Inferior parietal cortex (tissue), 1 donor: ENCODE measurements around the gene YPEL2.
"Not testable (repeated sequence)": the region's sequence is repeated elsewhere in the genome, so short reads cannot be mapped to it uniquely, and the experiment has no call there.

ENCODE experiments used
- DNase-seq: peaks from one replicate; pipeline ENCODE4 v3.0.0-alpha.2; 2016; ENCODE audit errors: extremely low spot score

Gene YPEL2

DNA sequence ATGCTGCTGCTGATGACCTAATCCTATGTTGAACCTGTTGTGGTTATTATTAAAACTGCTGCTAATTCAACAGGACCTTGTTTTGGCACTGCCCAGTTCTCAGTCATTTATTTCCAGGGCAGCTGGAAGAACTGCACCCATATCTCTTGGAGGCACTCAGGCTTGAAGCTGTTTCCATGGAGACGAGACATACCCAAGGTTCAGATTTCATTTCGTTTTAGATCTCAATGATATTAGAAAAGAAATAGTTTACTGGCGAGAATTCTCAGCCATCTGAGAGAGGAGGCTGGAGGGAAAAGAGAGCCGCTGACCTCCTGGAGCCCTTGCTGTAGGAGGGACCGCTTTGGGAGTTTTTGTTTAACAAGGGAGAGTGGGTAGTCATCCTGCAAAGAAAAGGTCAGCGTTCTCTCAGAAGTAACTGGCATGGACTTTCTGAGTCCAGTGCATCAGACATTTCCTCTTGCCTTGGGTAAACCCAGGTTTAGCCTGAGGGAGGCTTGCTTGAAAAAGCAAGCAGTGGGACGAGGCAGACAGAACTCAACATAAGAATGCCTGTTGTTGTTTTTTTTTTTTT lies 75.4 kb downstream of the YPEL2 start:
- DNase-seq, result no peak

DNA sequence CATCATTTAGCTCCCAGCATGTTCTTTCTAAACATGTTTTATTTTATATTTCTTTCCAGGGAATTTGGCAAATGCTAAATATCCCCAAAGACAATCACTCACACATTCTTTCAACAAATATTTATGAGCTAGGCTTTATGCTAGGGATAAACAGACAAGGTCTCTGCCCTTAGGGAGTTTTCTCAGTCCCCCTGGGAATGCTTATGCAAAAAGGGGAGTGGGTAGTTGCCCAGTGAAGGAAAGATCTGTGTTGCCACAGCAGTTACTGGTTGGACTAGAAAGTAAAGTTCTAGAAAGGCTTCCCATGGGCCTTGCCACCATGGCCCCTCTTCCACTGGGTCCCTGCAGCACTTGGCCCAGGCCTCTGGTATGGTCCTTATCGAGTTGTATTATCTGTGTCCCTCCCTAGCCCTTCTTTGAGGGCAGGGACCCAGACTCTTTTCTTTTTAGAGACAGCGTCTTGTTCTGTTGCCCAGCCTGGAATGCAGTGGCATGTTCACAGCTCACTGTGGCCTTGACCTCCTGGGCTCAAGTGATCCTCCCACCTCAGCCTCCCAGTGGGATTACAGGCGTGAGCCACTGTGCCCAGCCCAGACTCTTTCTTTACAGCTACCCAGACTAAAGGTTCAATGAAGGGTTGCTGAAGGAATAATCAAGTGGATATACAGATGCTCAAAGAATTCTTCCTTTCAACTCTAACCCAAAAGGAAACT lies 78.0 kb downstream of the YPEL2 start:
- DNase-seq, result no peak

DNA sequence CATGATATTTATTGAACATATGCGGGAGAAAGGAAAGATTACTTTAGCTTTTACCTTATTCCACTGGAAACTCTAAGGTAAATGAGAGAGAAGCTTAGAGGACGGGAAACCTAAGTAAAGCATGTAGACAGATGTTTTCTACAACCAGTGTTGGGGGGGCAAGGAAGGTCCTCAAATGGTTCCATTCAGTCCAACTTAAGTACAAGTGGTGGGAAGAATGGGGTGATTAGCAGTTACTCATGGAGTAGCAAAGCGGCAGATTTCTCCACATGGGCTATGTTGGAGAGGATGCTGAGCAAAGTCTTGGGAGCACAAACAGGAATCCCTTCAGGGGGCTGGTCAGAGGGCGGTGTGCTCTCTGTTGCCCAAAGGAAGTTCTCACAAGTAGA lies 78.6 kb downstream of the YPEL2 start:
- DNase-seq, result no peak

DNA sequence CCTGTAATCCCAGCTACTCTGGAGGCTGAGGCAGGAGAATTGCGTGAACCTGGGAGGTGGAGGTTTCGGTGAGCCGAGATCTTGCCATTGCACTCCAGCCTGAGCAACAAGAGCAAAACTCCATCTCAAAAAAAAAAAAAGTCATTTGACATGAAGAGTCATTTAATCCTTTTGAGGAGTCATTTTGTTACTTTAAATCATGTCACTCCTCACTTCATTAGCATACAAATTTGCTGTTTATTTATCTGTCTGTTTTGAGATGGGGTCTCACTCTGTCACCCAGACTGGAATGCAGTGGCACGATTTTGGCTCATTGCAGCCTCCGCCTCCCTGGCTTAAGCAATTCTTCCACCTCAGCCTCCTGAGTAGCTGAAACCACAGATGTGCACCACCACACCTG lies 81.0 kb downstream of the YPEL2 start:
- not testable (repeated sequence) for DNase-seq

DNA sequence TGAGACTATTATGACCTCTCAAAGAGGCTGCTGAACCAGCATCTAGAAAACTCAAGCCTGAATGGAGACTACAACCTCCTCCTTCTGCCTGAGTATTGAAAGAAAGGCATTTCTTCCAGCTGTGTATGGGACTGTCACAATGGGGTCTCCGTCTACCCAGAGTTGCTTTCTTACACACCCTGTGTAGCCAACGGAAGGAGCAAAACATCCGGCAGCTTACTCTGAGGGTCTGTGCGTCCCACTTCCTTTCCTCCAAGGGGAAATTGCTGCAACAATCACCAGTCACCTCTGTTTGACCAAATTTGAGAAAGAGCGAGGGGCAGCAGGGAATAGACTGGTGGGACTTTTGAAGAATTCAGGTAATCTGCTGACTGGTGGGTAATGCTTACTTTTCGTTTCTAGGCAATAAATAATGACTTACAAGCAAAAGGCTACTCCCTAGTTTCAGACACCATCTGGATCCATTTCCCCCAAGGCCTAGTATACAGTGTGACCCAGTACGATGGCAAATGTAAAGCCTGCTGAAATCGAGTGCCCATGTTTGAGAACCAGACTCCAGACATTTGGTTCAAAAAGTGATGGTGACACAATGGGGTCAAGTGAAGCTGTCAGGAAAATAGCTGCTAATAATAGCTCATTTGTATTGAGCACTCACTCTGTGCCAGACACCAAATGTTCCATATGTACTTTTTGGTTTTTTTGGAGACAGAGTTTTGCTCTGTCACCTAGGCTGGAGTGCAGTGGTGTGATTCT lies 81.7 kb downstream of the YPEL2 start:
- no peak for DNase-seq

DNA sequence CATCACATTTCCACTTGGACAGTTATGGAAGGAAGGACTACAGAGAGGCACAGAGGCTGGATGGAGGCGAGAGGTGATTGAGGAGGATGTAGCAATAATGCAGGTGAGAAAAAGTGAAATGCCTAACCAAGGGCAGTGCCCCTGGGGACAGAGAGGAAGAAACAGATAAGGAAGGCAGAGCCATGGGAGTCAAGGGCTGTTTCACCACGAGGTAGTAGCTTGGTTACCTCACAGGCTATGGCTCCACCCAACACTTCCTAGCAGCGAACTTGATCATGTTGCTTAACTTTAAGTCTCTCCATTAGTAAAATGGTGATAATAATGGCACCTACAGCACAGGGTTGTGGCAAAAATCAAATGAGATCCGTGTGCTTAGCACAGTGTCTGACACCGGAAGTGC lies 83.9 kb downstream of the YPEL2 start:
- DNase-seq, result no peak

DNA sequence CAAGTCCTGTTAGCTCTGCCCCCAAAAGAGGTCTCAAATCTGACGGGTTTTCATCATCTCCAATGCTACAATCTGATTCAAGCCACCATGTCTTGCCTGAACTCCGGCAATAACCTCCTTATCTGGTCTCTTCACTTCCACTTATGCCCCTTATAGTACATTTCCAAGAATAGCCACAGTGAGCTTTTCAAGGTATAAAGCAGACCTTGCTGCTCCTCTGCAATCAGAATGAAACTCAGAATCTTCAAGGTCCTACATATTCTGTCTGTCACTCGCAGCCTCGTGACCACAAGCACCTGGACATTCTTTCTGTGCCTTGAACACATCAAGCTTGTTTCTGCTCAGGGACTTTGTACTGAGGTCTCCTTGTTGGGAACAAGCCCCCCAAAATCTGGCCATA lies 84.7 kb downstream of the YPEL2 start:
- no peak for DNase-seq

DNA sequence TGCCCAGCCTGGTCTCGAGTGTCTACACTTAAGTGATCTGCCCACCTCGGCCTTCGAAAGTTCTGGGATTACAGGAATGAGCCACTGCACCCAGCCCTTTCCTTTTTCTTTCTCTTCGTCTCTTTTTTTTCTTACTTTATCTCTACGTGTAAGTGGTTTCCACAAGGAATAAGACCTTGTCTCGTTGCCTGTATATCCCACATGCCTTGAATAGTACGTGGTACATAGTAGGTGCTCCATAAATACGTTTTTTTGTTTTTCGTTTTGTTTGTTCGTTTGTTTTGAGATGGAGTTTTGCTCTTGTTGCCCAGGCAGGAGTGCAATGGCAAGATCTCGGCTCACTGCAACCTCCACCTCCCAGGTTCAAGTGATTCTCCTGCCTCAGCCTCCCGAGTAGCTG lies 86.0 kb downstream of the YPEL2 start:
- DNase-seq, result no peak

DNA sequence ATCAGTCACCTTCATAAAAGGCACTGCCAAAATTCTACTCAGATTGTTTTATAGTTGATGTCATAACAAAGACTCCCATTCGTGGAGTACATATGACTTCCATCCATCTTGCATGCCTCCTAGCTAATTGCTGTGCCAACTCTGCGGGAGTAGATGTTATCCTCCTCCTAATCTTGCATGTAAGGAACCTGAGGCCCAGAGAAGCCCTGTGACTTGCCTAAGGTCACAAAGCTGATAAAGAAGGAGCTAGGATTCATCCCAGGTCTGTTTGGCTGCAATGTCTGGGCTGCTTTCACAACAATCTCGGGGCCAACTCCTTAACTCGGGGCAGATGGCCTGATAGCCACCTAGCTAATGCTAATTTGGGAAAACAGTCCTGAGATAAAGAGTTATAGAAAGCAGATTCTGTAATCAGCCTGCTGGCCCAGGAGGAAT lies 87.3 kb downstream of the YPEL2 start:
- DNase-seq, result no peak

DNA sequence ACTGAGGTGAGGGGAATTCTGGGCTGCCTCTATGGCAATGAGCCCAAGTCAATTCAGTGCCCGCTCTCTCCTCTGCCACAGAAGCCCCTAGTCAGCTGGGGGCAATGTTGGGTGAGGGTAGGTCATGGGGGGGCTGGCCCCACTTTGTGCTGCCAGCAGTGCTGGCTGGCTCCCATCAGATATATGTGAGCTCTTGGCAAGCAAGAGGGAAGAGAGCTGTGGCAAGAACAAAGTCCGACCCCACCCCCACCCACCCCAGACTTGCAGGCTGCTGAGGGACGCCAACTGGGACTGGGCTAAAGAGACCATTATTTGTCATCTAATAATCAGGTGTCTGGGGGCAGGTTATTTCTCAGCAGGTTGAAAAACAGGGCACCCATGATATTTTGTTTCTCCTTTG lies 89.4 kb downstream of the YPEL2 start:
- DNase-seq, result no peak

DNA sequence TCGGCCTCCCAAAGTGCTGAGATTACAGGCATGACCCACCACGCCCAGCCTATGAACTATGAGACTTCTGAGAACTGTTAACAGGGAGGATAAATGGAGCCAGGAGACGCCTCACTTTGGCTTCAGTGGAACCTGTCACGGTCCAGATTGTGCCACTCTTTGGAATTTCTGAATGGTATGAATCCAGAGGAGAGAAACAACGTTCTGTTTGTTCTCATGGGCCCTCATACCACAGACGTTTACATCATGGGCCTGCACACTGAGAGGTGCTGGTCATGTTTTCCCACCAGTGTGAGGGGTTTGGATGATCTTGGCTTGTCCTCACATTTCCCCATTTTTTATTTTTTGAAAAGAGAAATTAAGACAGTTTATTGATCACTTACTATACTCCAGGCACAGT lies 90.3 kb downstream of the YPEL2 start:
- DNase-seq, result no peak

DNA sequence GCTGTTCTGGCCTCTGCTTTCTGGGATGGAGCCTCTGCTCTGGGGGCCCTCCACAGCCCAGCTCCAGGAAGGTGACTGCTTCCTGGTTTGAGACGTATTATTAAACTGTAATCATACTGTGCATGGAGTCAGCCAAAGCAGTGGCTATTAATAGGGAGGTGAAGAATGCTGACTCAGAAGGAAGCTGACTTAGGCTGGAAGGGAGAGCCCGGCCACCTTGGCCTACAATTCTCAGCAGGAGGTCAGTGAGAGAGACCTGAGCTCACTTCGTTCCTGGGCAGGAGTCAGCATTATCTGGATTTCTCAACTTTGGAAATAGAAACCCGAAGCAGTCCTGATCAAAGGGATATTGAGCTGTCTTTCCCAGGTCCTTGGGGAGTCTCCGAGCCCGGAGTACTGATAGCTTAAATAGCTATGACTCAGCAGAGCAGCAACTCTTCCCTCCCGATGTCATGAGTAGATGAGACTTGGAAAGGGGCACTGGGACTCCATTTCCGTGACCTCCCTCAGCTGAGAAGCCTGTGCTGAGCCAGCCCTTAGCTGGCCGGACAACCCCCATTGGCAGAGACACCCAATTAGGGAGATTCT lies 91.8 kb downstream of the YPEL2 start:
- no peak for DNase-seq

DNA sequence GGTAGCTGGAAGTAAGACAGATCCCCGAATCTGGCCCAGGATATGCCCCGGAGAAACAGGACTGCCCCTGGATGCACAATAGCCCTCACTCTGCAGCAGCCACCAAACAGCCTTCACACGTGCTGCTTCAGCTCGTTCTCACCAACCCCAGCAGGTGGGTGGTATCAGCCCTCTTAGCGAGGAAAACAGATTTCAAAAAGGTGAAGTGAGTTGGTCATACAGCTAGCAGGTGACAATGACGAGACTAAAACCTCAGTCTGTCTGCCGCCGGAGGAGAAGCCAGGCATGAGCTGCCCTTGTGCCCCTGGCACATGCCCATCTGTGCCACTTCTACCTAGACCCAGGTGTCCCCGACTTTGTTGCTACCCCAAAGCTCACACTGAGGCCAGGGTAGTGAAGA lies 92.4 kb downstream of the YPEL2 start:
- DNase-seq, result no peak

DNA sequence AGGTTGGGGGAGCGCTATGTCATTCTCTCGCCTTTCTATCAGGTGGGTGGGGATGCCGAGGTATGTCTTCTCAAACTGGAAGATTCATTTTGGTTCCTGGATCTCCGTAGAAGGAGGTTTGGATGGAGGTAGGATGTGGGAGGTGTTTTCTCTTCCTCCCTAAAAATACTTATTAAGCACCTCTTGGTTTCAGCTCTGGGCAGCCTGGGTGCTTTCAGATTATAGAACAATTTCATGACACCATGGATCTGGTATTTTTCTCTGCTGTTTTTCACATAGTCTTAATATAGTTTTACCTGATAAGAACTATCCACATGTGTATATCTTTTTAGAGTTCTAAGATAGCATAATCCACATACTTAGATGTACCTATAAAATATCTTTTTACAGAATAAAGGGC lies 92.9 kb downstream of the YPEL2 start:
- no peak for DNase-seq

DNA sequence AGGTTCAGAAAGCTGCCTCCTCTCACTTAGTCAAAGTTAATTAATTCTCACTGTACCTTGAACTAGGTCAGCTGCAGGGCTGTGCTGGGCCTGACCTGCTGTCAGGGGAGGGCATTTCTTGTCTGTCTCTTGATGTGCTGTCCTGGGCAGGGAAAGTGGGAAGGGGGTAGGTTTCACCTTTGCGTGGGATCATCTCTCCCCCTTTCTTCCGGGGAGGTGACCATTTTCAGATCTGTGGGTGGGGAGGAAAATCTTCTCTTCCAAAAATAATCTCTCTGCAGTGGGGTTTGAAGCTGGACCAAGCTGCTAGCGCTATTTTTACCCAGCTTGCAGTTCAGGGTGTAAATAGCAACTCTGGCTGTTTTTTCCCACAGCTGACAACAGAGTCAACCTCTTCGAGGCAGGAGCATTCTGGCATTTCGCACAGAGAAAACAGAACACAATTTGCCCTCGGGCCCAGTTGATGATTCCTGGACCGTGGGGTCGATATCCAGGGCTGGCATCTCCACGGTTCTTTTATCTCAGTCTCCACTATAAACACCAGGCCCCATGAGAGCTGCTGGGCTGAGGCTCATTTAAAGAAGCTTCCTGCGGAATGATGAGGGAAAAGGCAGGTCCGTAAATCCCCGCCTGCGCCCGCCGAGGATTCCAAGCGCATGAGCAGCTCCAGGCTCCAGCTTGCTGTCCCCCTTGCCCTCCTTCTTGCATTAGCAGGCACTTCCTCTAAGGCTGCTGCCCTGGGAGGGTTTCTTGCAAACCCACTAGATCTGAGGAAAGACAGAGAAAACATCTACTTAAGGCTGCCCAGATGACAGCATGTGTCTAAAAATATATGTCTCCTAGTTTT lies 93.9 kb downstream of the YPEL2 start:
- peak; percentile 55 for DNase-seq

DNA sequence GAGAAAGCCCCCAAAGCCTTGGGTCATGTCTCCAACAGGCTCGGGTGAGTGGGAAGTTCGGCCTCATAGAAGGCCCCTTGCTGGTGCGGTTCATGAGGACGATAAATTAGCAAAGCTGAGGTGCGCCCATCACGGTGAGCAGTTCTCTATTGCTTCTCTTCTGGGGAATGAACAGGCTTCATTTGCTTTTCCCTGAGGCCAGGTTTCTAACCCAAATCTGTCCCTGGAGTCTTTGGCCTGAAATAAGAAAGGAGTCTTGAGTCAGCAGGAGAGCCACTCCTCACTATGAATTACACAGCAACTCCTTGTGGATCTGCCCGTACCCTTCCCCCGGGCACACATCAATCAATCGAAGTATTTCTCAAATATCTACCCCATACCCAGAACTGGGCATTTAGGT lies 94.6 kb downstream of the YPEL2 start:
- no peak for DNase-seq

DNA sequence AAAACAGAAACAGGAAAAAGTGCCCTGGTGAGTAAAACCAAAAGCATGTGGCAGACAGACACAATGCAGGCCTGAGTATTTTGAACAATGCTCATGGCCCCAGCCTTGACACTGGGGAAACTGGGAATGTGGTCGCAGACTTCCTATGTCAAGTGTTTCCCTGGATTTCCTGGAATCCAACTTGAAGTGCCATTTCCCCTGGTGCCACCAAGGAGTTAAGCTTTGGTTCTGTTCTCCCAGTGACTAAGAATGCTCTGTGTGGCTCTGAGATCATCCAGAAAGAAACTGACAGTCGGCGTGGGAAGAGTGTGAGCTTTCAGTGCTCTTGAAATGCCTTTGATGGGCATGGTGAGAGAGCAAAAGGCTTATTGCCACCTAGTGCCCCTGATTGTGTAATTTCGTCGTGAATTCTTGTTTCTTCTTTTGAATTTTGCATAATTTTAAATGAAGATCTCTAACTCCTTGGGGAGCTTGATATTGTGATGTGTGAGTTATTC lies 96.0 kb downstream of the YPEL2 start:
- peak; percentile 76 for DNase-seq

DNA sequence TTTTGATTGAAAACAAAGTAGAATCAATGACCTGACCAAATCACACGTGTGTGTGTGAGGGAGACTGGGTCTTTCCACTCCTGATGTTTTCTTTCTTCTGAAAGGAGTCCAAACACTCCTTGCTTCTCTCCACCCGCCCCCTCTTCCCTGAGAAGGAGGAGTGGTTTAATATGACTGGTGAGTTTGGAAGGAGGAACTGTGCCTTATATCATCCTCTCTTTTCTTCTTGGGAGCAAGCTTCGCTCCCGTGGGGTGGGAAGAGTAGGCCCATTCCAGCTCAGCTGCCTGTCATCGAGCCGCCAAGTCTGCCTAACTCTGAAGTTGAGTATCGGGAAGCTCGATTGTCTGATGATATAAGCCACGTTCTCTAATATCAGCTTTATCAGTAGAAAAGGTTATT lies 96.5 kb downstream of the YPEL2 start:
- peak; percentile 60 for DNase-seq

DNA sequence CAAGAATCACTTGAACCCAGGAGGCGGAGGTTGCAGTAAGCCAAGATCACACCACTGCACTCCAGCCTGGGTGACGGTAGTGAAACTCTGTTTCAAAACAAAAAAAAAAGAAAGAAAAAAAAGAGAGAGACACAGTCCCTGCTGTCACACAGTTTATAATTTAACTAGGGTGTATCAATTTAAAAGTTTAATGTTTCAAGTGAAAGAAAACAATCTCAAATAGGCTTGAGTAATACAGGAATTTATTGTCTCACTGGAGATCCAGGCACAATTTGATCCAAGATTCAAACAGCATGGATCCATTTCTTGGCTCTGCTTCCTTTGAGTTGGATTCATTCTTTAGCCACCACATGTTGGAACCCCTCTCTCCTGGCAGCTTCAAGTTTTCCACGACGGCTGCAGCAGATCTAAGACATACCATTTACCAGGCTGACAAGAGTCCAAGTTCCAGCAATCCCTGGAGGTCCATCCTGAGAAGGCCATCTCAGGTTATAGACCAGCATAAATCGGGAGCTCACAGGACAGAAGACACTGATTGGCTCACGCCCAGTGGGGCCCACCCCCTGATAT lies 97.5 kb downstream of the YPEL2 start:
- DNase-seq, result no peak

DNA sequence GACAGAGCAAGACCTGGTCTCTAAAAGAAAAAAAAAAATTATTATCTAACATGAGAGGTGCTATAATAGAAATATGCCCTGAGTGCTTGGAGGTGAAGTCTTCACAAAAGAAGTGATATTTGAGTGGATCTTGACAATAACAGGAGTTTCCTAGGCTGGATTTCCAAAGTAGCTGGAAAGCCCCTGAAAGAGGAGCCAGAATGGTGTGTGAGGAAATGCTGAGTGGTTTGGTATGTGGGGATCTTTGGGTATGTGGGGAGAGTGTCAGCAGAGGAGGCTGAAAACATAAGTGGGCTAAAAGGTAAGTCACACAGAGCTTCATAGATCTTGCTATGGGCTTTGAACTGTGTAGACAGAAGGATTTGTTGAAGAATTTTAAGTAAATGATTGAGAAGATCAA lies 100.1 kb downstream of the YPEL2 start:
- no peak for DNase-seq

DNA sequence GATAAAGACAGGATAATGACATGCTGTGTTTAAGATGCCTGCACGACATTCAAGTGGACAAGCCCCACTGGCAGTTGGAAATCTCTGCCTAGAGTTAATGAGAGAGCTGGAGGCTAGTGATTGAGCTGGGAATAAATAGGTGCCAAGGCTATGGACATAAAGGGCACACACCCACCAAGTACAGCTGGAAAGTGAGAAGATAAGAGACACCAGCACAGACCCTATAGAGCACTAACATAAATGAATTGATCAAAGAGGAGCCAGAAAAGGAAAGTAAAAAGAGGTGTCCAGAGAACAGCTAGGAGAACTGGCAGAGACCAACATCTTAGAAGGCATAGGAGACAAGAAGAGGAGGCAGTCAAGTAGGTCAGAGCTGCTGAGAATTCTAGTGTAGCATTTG lies 101.2 kb downstream of the YPEL2 start:
- DNase-seq, result no peak
